NT2/D1 (cell line): ENCODE results near the gene PIK3AP1.

Source experiments
- YY1 ChIP-seq: IDR thresholded peaks from 2 replicates; pipeline ENCODE4 v1.6.1; 2011; ENCODE audit not compliant: insufficient read length, insufficient read depth
- ZNF274 ChIP-seq: IDR thresholded peaks from 2 replicates; pipeline ENCODE4 v1.6.1; 2011; ENCODE audit warnings: mild to moderate bottlenecking, low read depth, low read length

DNA sequence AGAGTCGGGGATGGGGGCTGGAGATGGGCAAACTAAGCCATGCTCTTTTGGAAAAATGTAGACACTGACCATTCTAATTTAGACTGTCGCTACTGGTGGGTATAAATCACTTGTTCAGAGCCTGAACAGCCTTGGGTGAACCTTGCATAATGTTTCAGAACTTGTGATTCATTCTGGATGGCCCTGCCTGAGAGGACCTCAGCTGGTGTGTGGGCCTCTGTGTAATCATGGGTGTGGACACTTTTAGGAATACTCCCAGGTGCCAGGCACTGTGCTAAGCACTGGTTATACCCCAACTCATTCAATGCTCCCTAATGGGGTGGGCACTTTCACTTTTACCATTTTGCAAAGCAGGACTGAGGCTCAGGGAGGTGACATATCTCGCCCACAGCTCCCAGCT lies 106.7 kb downstream of the PIK3AP1 start:
- TF ChIP-seq ZNF274, result no peak
- no peak for TF ChIP-seq YY1
